ENCODE measurements around the gene TOGARAM2.

TOGARAM2 gene

DNA sequence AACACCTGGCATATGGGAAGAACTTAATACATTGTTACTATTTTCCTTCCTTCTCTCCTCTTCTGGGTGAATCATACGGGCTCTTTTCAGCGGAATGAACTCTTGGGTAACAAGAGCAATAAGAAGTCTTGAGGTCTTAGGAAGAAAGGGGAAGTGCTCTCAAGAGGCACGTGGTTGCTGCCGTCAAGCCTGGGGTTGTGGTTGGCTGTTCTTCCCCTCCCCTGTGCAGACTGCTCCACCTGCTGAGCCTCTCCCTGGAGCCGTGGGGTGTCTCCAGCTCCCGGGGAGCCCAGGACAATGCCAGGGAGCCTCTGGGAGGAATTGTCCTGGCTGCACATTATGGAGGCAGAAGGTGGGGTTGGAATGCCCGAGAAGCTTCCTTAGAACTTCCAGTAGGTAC lies 19.4 kb downstream of the TOGARAM2 start:
- DNase-seq: no peak

DNA sequence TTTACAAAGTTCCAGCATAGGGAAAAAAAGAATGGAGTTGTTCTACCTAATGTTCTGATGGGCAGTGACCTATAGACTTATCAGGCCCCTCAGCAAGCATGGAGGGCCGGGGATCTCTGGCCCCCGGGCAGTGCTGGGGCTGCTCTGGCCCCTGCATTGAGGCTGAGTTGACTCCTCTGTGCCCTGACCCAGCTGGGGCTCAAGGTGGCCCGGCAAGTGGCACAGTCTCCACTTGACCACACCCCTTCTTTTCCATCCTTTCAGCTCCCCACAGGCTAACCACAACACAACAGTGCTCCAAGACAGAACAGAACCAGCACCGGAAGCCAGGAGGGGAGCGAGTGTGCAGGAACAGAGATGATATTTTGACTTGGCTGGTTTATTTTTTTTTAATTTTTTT lies 19.9 kb downstream of the TOGARAM2 start:
- DNase-seq: no peak

DNA sequence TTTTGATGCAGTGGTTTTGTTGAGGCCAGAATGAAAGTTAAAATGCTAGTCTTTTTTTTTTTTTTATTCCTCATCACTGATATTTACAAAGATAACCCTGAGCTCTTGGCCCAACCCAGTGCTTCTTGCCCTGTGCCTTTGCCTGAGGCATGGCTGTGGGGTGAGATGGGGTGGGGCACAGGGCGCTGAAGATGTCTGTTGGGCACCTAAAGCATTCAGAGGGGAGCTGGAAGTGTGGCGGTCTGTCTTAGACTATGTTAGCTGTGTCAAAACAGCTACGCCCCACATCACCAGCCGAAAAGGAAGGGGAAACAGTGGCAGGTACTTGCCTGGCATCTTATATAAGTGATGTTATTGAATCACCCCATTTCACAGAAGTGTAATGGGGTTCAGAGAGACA lies 20.7 kb downstream of the TOGARAM2 start:
- DNase-seq: no peak

DNA sequence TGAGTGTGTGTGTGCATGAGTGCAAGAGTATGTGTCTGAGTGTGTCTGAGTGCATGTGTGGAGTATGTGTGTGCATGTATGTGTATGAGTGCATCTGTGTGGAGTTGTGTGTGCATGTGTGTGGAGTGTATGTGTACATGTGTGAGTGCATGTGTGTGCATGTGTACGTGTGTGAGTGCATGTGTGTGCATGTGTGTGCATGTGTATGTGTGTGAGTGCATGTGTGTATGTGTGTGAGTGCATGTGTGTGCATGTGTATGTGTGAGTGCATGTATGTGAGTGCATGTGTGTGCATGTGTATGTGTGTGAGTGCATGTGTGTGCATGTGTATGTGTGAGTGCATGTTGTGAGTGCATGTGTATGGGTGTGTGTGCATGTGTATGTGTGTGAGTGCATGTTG lies 23.7 kb downstream of the TOGARAM2 start:
- DNase-seq: no peak

DNA sequence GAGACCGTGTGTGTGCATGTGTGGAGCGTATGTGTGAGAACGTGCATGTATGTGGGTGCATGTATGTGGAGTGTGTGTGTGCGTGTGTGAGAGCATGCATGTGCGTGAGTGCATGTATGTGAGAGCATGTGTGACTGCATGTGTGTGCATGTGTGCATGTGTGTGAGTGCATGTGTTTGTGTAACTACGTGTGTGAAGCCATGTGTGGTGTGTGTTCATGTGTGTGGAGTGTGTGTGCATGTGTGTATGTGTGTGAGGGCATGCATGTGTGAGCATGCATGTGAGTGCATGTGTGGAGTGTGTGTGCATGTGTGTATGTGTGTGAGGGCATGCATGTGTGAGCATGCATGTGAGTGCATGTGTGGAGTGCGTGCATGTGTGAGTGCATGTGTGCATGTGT lies 24.2 kb downstream of the TOGARAM2 start:
- no peak for DNase-seq

DNA sequence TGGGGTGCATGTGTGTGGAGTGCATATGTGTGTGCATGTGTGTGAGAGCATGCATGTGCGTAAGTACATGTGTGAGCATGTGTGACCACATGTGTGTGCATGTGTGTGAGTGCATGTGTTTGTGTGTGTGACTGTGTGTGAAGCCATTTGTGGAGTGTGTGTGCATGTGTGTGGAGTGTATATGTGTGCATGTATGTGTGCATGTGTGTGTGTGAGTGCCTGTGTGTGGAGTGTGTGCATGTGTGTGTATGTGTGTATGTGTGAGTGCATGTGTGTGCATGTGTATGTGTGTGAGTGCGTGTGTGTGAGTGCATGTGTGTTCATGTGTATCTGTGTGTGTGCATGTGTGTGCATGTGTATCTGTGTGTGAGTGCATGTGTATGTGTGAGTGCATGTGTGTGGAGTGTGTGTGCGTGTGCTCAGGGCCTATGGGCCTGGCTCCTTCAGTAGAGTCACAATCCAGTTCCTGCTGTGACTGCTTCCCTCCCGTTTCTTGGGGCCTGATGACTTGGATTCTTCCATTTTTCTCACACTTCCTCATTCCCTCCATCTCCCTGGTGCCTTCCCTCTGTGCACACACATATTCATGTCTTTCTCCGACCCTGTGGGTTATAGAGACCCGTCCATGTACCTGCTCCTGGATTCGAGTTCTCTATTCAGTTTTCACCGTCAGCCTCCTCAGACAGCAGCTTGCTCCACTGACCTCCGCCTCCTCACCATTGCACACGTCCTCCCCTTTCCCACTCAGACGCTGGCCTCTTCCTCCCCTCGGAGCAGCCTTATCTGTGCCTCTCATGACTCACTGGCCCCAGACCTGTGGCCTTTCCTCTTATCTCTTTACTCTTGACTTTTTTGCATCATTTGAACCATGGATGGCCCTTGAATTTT lies 25.2 kb downstream of the TOGARAM2 start:
- no peak for DNase-seq

DNA sequence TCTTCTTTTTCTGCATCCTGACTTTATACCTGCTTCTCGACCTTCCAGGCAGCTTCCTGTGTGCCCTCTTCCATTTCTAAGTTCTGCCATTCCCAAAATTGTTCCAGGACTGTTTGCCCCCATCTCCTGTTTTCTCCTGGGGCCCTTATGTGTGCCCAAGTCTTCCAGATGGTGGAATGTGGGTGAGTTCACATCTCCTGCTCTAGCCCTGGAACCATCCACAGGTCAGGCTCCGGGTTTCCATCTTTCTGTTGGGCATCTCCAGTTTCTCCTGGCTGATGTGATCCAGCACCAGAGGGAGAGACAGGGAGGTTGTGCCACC lies 25.8 kb downstream of the TOGARAM2 start:
- DNase-seq: no peak

DNA sequence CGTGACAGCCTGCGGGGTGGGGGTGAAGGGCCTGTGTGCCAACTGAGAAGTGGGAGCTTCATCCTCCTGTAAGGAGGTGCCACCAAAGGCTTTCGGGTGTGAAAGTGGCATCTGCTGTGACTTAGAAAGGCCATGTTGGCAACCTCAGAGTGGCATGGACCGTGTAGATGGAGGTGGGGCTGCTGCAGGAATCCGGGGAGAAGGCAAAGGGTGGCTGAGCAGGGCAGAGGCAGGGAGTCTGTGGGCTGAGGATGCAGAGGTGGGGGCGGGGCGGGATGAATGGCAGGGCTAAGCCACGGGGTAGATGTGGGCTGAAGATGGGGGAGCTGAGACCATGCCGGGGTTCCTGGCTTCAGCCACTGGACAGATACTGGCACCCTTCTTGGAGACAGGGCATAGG lies 28.2 kb downstream of the TOGARAM2 start:
- DNase-seq: no peak

DNA sequence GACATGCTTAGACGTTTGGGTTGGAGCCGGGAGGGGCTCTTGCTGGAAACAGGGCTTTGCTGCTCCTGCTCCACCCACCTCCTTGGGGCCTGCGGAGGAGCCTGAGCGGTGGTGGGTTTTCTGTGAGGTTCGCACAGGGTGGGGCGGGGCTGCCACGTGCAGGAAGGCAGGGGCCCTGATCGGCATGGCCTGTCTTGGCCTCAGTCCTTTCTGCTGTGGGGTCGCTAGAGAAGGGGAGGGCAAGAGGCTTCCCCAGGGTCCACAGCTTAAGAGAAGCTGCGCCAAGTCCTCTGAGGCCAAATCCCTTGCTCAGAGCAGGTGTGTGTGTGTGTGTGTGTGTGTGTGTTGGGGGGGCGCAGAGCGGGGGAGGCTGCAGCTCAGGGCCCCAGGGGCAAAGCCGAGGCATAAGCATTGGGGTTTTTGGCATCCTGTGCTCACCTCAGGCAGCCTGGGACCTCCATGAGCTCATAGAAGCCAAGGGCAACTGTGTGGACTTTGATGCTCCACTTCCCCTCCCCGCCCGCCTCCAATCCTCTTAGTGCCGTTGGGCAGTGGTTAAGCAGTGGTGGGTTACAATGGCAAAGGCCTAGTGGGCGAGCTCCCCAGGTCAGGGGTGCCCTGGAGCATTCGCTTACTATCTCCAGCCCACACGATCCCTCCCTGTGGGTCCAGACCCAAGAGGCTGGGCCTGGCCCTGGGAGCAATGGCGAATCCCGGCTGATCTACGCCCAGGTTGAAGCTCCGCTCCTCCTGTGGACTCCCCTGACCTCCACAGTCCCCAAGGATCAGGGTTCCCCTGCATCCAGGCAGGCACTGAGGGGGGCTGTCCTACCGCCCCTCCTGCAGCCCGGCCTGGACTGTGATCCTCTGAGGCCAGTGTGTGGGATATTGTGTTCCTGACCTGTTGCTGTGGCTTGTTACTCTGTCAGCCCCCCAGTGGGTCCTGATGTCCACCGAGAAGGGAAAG lies 28.9 kb downstream of the TOGARAM2 start:
- DNase-seq: no peak

DNA sequence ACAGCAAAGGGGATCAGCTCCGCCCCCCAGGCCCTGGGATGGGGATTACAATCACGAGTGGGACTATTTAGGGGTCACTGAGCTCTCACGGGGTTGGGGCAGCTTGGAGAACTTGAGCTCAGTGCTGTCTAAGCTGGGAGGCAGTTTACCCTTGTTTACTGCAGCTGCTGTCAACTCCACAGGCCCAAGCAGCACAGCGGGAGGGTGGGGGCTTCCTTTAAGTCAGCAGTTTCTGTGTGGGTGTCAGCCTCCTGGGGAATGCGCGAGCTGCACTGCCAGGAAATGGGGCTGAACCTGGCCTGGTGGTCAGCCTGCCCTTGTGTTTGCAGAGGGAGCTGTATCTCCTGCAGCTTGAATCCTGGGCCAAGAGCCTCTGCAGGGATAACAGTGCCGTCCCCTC lies 29.8 kb downstream of the TOGARAM2 start:
- DNase-seq: no peak

DNA sequence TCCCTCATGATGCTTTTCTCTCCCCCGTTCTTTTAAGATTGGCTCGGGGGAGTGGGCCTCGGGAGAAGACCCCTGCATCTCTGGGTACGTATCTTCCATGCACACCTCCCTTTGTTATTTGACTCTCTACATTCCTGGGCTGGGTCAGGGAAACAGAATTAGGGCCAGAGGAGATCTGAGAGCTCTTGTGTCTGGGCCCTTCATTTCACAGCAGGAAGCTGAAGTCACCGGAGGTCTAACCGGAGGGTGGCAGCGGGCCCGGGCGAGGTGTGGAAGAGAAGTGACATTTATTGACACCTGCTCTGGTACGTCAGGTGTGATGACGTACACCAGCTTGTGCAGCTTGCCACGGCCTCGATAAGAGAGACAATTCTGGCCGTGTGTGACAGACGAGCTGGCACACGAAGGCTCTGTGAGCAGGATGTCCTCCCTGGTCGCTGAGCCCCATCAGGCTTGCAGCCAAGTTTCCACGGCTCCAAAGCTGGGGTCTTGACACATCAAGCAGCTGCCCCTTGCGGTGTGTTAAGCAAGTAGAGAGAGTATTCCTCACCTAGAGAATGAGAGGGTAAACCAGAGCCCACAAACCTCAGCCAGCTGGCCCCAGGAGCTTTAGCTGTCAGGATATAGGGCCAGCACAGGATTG lies 30.4 kb downstream of the TOGARAM2 start:
- no peak for DNase-seq

DNA sequence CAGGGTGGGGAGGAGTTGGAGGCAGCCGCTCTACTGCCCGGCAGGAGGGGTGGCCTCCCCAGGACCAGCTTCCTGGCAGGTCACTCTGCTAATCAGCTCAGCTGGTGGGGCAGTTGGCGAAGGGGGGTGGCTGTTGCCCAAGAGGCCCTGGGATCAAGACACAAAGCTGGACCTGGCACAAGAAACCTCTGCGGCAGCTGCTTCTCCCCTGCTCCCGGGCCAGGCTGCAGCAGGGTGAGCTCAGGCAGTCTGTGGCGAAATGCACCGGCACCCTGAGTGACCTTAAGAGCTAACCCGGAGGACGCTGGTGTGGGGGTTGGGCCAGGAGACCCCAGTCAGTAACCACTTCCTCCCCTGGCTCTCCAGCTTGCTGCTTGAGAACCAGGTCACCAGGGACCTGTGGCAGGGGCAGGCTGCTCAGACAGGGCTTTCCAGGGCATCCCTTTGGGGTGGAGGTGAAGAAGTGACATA lies 31.1 kb downstream of the TOGARAM2 start:
- DNase-seq: no peak

DNA sequence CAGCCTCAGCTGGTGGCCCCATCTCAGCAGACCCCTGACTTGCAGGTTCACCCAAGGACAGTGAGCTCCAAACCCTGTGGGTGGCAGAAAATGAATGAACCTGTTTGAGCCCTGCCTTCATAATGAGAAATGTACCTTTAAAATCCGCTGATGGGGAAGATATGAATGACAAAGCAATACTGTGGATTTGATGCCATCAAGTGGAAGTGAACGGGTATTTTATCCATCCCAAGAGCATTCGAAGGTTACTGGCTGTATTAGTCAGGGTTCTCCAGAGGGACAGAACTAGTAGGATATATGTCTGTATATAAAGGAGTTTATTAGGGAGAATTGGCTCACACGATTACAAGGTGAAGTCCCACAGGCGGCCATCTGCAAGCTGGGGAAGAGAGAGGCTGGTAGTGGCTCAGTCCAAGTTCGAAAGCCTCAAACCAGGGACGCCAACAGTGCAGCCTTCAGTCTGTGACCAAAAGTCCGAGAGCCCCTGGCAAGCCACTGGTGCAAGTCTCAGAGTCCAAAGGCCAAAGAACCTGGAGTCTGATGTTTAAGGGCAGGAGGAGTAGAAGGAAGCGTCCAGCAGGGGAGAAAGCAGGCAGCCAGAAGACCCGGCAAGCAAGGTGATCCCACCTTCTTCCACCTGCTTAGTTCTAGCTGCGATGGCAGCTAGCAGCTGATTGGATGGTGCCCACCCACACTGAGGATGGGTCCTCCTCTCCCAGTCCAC lies 32.1 kb downstream of the TOGARAM2 start:
- DNase-seq: no peak

DNA sequence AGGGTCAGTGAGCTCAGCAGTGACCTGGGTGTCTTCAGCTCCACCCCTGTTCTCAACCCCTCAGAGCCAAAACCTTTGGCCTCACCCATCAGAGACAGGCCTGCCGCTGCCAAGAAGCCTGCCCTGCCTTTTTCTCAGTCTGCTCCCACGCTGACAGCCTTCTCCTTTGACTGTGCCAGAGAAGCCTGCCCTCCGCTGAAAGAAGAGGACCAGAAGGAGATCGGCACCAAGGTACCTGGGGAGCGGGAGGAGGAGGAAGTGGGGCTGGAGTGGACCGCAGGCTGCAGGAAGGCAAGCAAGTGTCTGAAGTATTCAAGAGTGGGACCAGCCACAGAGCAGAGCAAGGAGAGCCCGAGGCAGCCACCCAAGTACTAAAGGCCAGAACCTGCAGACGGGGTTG lies 33.2 kb downstream of the TOGARAM2 start:
- DNase-seq: no peak

DNA sequence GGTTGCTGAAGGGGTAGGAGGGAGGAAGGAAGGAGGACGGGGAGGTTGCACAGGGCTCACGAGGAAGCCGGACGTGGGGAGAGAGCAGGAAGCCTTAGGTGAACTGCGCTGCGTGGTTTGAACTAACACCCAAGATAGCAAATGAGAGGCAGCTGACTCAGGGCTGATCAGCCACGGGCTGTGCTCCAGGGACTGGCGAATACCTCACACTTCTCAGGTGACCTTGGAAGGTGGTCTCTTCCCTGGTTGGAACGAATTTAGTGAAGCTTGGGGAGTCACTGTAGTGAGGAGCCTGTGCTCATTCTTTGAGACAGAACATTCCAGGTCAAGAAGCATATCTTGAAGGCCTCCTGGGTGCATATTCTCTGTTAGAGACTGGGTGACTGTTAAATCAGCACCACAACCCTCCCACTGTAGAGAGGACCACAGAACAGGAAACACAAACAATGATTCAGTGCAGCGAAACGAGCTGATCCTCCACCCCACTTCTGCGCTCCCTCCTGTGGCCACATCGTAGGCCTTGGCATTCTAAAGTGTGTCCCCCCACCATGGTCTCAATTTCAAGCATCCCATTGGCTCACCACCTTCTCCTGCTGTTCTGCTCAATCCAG lies 33.8 kb downstream of the TOGARAM2 start:
- DNase-seq: no peak

DNA sequence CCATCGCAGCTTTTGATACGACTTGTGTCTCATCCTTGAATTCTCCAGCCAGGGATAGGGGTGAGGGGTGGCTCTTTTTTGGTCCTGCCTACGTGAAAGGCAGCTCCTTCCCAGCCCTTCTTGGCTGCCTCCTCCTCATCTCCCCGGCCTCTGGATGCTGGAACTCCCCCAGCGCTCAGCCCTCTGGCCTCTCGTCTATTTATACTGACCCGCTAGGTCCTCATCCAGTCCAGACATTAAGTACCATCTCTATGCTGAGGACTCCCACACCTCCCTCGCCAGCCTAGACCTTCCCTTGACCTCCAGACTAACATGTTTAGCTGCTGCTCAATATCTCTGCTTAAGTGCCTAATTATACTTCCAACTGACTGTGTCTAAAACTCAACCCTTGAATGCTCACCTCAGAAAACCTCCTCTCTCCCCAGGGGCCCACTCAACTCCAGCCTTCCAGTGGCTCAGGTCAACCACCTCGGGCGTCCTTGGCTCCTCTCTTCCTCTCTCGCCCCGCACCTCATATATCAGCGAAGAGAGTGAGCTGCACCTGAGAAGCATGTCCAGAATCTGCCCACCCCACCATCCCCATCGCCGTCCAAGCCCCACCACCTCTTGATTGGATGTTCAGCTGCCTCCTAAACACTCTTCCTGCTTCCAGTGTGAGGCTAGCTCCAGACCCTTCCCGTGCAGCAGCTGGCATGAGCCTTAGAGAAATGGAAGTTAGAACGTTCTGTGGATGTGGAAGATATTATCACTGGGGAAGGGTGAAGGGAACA lies 34.8 kb downstream of the TOGARAM2 start:
- DNase-seq: no peak

DNA sequence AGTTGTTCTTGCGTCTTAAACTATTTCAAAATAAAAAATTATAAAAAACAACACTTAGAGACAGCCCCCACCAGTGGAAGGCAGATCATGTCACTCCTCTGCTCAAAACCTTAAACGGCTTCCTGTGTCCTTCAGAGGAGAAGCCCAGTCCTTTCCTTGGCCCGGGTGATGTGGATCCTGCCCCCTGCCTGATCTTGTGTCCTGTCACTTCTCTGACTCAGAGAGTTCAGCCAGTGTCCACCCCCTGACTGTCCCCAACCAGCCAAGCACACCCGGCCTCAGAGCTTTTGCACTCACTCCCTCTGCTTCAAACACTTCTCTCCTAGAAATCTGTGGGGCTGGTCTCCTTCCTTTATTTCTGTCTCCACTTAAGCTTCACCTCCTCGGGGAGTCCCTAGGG lies 35.4 kb downstream of the TOGARAM2 start:
- DNase-seq: no peak

DNA sequence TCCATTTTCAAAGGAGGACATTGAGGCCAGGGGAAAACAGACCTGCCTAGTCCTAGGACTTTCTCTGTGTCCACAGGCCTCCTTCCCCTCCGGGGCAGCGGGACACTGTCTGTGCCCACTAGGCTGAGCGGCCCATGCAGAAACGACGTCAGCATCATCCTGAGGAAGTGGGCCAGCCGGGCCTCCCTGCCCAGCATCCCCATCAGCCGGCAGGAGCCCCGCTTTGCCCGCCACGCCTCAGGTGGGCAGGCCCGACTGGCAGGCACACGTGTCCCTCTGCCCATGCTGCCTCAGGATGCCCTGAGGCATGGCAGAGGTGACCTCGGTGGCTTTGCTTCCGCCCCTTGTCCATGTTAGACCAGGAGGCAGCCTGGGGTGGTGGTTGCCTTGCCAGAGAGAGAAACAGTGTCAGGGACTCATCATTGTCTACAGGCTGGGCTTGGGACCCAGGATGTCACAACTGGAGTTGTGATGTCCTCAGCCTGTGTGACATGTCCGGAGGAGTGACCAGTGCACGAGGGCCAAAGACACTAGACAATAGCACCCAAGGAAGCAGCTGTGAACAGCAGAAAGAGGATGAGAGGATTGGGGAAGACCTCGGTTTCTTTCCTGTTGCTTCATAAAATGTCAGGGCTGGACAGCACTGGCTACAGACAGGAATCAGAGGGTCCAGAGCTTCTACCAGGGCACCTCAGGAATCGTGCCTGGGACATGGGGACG lies 36.8 kb downstream of the TOGARAM2 start:
- DNase-seq: no peak

DNA sequence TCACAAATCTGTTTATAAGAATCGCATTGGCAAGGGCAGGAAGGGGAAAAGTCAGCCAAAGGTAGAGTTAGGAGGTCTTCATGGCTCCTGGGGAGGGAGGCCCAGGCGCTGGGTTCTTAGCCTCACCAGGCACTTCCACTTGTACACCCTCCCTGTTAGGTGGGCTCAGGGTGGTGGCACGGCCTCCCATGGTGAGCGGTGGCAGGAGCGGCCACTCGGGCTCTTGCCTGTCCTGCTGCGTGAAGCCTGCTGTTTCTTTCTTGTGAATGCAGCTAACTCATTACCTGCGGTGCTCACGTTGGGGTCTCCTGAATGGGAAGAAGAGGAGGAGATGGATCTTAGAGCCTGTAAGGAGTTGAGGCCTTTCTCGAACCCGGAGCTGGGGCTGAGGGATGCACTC lies 40.8 kb downstream of the TOGARAM2 start:
- no peak for DNase-seq

DNA sequence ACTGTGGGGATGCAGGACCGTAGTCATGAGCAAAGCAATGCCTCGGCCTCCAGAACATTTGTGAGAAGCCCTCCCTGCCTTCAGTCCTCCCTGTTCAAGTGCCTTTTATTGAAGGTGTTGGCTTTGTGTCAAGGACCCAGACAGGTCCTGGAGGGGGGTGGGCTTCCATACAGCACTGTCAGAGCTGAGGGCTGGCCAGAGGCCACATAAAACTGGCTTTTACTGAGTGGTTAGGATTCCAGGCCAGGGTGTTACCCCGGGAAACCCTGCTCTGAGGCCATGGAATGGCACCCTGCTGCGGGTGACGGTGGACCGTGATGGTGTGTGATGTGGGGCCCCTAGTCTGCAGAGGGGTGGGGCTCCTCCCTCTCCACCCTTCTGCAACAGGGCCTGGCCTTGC lies 41.6 kb downstream of the TOGARAM2 start:
- no peak for DNase-seq

DNA sequence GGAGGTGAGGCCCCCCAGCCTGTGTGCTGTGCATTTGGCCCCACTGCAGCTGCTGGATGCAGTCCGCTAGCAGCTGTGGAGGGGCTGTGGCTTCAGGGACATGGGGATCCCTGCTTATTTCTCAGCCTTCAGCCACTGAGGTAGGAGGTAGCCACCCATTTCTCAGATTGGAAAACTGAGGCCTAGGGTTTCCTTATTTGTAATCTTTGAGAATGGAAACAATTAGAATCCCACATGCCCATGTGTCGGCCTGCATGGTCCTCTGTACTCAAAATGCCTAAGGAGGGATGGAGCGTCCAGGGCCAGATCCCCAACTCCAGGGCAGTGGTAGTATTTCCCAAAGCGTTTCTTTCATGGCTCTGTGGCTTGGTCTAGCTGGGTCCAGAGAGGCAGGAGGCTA lies 42.1 kb downstream of the TOGARAM2 start:
- DNase-seq: no peak
